GM03348 (cell line): ENCODE results near the gene ELP2.

Experiments used
- DNase-seq: peaks from one replicate; pipeline ENCODE4 v3.0.0; 2012; ENCODE audit warnings: low spot score

ELP2 gene

GRCh38 chr18:36126668-36127067, 3.0 kb upstream of the ELP2 start:
- no peak for DNase-seq

- no peak for DNase-seq
These were observed 1.7 kb upstream of the ELP2 start for GRCh38 chr18:36127836-36128529.

- DNase-seq, result peak; percentile 58
These were observed 1.2 kb upstream of the ELP2 start for GRCh38 chr18:36128530-36128870.

GRCh38 chr18:36128907-36129299, 796 bp upstream of the ELP2 start:
- no peak for DNase-seq

- peak; percentile 19 for DNase-seq
These were observed 536 bp downstream of the ELP2 start for GRCh38 chr18:36130039-36130831.

- DNase-seq, result no peak
These were observed 1.4 kb downstream of the ELP2 start for GRCh38 chr18:36130883-36131653.

- no peak for DNase-seq
These were observed 2.2 kb downstream of the ELP2 start for GRCh38 chr18:36131692-36132483.

- no peak for DNase-seq
These were observed 3.1 kb downstream of the ELP2 start for GRCh38 chr18:36132756-36133155.

GRCh38 chr18:36135264-36135663, 5.6 kb downstream of the ELP2 start:
- DNase-seq, result no peak

- DNase-seq, result no peak
These were observed 9.5 kb downstream of the ELP2 start for GRCh38 chr18:36139245-36139644.

- DNase-seq, result no peak
These were observed 11.9 kb downstream of the ELP2 start for GRCh38 chr18:36141576-36141975.

- no peak for DNase-seq
These were observed 13.1 kb downstream of the ELP2 start for GRCh38 chr18:36142751-36143150.

- no peak for DNase-seq
These were observed 13.7 kb downstream of the ELP2 start for GRCh38 chr18:36143391-36143790.

- DNase-seq, result no peak
These were observed 20.0 kb downstream of the ELP2 start for GRCh38 chr18:36149514-36150289.

- no peak for DNase-seq
These were observed 23.1 kb downstream of the ELP2 start for GRCh38 chr18:36152781-36153180.

- peak; percentile 69 for DNase-seq
These were observed 23.5 kb downstream of the ELP2 start for GRCh38 chr18:36153203-36153602.

GRCh38 chr18:36153771-36154170, 24.1 kb downstream of the ELP2 start:
- DNase-seq, result peak; percentile 15

GRCh38 chr18:36155851-36156757, 26.4 kb downstream of the ELP2 start:
- DNase-seq, result peak; percentile 19

- peak; percentile 29 for DNase-seq
These were observed 27.7 kb downstream of the ELP2 start for GRCh38 chr18:36157441-36157840.

GRCh38 chr18:36158266-36158867, 28.7 kb downstream of the ELP2 start:
- DNase-seq, result peak; percentile 72
